Measurements from ENCODE around the gene ANO5.
A peak's percentile ranks its signal among the peaks of the same experiment; 100 is the strongest.
"Not testable (repeated sequence)": the region's sequence is repeated elsewhere in the genome, so short reads cannot be mapped to it uniquely, and the experiment has no call there.

ANO5 gene

GRCh38 chr11:22199243-22199642 lies 6.4 kb downstream of the ANO5 start:
- DNase-seq, result no peak

DNA sequence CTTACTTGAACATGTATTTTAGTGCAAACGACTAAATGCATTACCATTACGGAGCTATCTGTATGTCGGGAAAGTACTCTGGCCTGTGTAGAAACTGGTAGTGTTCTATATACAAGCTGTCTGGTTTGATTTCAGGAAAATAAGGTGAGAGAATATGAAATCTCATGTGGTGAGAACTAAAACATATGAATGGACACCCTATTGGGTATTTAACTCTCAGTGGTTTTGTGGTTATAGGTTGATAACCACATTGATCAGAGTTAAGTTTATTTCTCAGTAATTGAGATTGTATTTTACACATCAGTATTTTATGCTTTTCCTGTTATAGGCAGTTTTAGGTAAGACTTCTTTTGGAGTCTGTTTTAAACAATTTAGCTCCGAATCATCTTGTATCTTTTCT lies 10.4 kb downstream of the ANO5 start:
- DNase-seq, result no peak

GRCh38 chr11:22207162-22207561 lies 14.3 kb downstream of the ANO5 start:
- no peak for DNase-seq

- DNase-seq, result no peak
These were observed 15.4 kb downstream of the ANO5 start for GRCh38 chr11:22208151-22208858.

- DNase-seq, result no peak
These were observed 24.1 kb downstream of the ANO5 start for GRCh38 chr11:22216940-22217339.

- DNase-seq, result no peak
These were observed 28.3 kb downstream of the ANO5 start for GRCh38 chr11:22221143-22221542.

GRCh38 chr11:22225190-22225589 lies 32.3 kb downstream of the ANO5 start:
- DNase-seq, result no peak

DNA sequence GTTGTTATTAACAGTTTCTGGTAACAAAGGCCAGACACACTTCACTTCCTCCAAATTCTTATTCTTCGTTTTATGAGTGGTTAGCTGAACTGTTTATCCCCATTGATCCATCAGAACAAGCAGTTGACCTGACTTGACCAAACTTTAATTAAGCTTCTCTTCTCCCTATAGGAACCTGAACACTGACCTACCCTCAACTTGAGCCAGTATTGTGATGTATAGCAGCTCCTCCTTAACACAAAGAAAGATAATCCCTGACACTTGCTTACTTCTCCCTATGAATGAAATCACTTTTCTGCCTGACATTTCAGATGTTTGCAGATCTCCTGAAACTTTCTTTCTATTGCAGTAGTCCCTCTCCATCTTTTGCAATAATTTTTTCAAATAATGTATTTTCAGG lies 41.9 kb downstream of the ANO5 start:
- DNase-seq, result no peak

GRCh38 chr11:22244986-22245592 lies 52.2 kb downstream of the ANO5 start:
- DNase-seq, result peak; percentile 56

- no peak for DNase-seq
These were observed 54.1 kb downstream of the ANO5 start for GRCh38 chr11:22246992-22247391.

DNA sequence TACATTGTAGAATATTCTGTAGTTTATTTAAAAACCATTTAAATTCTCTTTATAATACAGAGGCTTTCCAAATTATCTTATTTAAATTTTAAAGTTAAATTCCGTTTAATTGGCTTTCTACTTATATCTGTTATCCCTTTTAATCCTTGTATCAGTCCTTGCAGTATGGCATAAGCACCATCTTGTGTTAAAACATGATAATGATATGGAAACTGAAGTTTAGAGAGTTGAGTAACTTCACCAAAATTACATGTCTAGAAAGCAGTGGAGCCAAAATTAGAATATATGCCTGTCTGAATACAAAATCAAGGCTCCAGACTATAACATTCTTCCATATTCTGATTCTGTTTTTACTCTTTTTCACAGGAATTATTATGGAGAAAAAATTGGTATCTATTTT lies 57.0 kb downstream of the ANO5 start:
- DNase-seq, result no peak

GRCh38 chr11:22256876-22257275 lies 64.0 kb downstream of the ANO5 start:
- no peak for DNase-seq

DNA sequence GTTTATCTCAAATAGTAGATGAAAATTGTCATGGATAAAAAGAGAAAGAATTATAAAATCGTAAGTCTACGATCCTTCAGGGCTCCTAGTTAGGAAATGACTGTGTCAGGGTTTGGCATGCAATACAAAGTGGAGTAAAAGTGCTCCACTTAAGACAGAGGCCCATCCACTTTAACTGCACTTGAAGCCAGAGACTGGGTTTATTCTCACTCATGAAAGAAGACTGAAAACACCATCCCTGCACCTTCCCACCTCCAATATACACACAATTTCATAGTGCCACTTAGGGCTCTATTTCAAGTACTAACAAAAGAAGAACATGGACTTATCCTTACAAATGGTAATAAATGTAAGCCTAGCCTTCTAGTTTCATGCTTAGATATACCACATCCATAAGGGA lies 70.7 kb downstream of the ANO5 start:
- no peak for DNase-seq

DNA sequence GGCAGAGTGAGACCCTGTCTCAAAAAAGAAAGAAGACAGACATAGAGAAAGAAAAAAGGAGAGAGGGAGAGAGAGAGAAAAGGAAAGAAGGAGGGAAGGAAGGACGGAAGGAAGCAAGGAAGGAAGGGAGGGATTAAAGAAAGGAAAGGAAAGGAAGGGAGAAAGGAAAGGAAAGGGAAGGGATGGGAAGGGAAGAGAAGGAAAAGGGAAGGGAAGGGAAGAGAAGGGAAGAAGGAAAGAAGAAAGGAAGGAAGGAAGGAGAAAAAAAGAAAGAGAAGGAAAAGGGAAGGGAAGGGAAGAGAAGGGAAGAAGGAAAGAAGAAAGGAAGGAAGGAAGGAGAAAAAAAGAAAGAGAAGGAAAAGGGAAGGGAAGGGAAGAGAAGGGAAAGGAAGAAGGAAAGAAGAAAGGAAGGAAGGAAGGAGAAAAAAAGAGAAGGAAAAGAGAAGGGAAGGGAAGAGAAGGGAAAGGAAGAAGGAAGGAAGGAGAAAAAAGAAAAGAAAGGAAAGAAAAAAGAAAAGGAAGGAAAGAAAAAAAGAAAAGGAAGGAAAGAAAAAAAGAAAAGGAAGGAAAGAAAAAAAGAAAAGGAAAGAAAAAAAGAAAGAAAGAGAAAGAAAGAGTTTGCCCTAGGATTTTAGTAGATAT lies 76.2 kb downstream of the ANO5 start:
- not testable (repeated sequence) for DNase-seq

DNA sequence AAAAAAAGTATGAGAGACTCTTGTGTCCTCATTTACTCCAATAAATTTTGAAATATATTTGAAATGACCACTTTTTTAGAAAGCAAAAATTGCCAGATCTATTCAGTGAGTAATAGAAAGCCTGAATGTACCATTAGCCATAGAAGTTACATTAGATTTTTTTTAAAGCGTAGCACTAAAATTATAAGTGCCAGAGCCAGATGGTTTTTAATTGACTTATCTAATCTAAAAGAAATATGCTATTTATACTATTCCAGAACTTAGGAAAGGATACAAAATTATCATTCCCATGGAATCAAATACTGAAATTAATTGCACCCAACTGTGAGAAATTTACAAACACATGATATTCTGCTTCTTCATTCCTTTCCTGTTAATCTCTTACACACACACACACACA lies 80.9 kb downstream of the ANO5 start:
- DNase-seq, result no peak

DNA sequence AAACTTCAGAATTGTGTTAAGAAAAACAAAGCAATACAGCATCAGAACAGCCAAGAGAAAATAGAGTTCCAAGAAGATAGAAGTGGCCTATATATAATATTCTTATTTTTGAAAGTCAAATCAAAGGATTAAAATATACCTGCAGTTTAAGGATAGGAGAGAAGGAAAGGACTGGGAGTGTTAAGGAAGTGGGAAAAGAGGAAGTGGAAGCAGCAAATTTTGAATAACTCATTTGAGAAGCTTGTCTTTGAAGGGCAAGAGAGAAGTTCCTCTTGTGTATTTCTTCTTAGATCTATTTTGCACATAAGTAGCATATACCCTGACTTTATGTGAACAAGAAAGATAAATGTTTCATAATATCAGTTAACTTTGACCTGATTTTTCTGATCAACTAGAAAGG lies 82.7 kb downstream of the ANO5 start:
- DNase-seq, result peak; percentile 21

DNA sequence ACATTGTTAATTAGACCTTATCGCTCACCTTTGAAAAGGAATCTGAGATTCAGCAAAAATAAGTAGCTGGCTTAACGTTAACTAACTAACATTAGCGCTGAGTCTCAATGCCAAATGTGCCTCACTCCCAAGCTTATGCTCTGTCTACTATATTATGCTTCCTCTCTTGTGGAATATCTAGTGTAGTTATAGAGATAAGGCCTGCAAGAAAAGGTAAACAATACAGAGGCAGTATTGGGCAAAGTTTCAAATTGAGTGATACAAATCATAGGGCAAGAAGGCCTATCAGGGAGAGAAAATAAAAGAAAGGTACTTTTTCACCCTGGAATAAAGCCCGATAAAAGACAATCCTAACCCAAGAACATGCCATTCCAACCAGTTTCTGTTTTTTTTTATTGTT lies 83.7 kb downstream of the ANO5 start:
- DNase-seq, result no peak

DNA sequence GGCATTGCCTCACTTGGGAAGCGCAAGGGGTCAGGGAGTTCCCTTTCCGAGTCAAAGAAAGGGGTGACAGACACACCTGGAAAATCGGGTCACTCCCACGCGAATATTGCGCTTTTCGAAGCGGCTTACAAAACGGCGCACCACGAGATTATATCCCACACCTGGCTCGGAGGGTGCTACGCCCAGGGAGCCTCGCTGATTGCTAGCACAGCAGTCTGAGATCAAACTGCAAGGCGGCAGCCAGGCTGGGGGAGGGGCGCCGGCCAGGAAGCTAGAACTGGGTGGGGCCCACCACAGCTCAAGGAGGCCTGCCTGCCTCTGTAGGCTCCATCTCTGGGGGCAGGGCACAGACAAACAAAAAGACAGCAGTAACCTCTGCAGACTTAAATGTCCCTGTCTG lies 92.1 kb downstream of the ANO5 start:
- not testable (repeated sequence) for DNase-seq

- no peak for DNase-seq
These were observed 109.5 kb downstream of the ANO5 start for GRCh38 chr11:22302368-22302767.

DNA sequence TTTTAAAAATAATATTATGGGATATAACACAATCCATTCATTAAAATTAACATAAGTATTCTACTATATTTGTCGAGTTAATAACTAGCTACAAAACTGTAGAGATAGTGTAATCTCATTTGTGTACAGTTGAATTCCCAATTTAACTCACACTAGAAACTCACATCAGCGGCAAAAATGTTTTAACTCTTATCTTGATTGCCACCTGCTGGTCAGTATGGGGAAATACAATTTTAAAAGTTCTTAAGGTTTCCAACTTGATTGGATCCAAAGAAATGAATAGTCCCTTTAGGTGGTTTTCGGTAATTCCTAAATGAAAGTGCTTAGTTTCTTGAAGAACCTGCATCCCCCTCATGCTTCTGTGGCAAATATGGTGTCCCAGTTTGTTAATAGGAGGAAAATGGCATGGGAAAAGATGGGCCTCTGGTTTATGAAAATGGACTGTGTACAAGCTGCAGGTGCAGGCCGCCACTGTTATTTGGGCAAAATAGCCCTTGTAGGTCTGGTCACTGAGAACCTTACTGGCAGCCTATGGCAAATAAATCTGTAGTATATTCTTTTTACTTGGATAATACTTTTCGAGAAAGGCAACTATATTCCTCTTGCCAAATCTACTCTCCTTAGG lies 111.6 kb downstream of the ANO5 start:
- peak; percentile 36 for DNase-seq

DNA sequence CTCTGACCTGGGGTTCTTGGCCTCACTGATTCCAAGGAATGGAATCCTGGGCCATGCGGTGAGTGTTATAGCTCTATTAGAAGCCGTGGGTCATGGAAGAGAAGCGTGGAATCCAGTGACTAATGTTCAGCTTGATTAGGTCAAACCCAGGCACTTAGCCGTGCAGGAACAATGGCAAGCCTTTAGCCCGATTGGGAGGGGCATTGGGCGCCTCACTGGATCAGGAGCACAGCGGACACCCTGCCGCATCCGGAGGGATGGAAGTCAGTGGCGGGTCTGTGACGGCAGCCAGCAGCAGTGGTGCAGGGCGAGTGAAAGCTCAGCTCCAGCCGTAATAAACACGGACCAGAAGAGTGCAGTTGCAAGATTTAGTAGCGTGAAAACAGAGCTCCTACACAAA lies 124.8 kb downstream of the ANO5 start:
- DNase-seq, result no peak

- no peak for DNase-seq
These were observed 138.9 kb downstream of the ANO5 start for GRCh38 chr11:22331771-22332170.
